Testis (tissue), 3 donors: ENCODE results near the gene GLIS1. TPM values are rescaled to one million over a fixed set of nuclear protein-coding genes. Genes with fewer than 3 reads are reported as not detected.

ENCODE experiments used
- DNase-seq: peaks from one replicate; pipeline ENCODE4 v3.0.0-alpha.2; 2019
- H3K27ac ChIP-seq, 2 donors: fragments of 200-600 bp; sonication (generic); one replicate each; pipeline ENCODE4 v1.5.1; 2019
- H3K27me3 ChIP-seq: fragments of 200-600 bp; sonication (generic); one replicate; pipeline ENCODE4 v1.5.1; 2019
- H3K36me3 ChIP-seq: fragments of 200-600 bp; sonication (generic); one replicate; pipeline ENCODE4 v1.5.1; 2017; ENCODE audit warnings: low read depth; ENCODE audit errors: missing control alignments
- H3K4me1 ChIP-seq: fragments of 200-600 bp; sonication (generic); one replicate; pipeline ENCODE4 v1.5.1; 2019
- H3K4me3 ChIP-seq, 2 donors: fragments of 200-600 bp; sonication (generic); one replicate each; pipeline ENCODE4 v1.5.1; 2017 to 2019
- H3K9me3 ChIP-seq: fragments of 200-600 bp; sonication (generic); one replicate; pipeline ENCODE4 v1.5.1; 2017
- POLR2A ChIP-seq: fragments of 450-650 bp; IDR thresholded peaks from one replicate; pipeline ENCODE4 v1.6.1; 2017; ENCODE audit warnings: antibody characterized with exemption, mild to moderate bottlenecking, moderate library complexity
- WGBS, 2 donors: methylation state at CpG; one replicate each; pipeline ENCODE4 v1.1.5; 2018; 5-methylcytosine and 5-hydroxymethylcytosine counted together
- intact Hi-C: fragments of 100-400 bp; cut with DNase I; formaldehyde crosslinking; loops from one replicate; pipeline ENCODE4 v1.15.1; 2023; ENCODE audit warnings: low total_unique reads
- polyA plus RNA-seq: library from polyadenylated mRNA; stranded (reverse); fragments of 350-450 nt; fragmentation: Illumina TruSeq; extraction: RNeasy Lipid Tissue Mini Kit (QIAGEN cat#74804); gene quantifications from one replicate; pipeline ENCODE4 v1.2.3, GENCODE V29; 2014; ENCODE audit warnings: low read depth, low replicate concordance; ENCODE audit not compliant: insufficient read depth
- total RNA-seq, 2 donors: library from RNA; depleted of rRNA; stranded (reverse); fragments of >200 nt; gene quantifications; one replicate each; pipeline ENCODE4 v1.2.3, GENCODE V29; 2016
- TF ChIP-seq, protein P1 (sequence below), 3 experiments: fragments of 450-650 bp in 2 of 3; fragments of 200-600 bp in 1 of 3; sonication (generic) in 1 of 3; IDR thresholded peaks; one replicate each; pipeline ENCODE4 v1.5.1; 2016 to 2019; ENCODE audit warnings: antibody characterized with exemption in 3 of 3, mild to moderate bottlenecking in 2 of 3, moderate library complexity in 1 of 3

GLIS1 gene
- total and polyA plus RNA-seq, 3 donors from 2014 or later: 2.9 to 6.1 (median 3.8) TPM

DNA sequence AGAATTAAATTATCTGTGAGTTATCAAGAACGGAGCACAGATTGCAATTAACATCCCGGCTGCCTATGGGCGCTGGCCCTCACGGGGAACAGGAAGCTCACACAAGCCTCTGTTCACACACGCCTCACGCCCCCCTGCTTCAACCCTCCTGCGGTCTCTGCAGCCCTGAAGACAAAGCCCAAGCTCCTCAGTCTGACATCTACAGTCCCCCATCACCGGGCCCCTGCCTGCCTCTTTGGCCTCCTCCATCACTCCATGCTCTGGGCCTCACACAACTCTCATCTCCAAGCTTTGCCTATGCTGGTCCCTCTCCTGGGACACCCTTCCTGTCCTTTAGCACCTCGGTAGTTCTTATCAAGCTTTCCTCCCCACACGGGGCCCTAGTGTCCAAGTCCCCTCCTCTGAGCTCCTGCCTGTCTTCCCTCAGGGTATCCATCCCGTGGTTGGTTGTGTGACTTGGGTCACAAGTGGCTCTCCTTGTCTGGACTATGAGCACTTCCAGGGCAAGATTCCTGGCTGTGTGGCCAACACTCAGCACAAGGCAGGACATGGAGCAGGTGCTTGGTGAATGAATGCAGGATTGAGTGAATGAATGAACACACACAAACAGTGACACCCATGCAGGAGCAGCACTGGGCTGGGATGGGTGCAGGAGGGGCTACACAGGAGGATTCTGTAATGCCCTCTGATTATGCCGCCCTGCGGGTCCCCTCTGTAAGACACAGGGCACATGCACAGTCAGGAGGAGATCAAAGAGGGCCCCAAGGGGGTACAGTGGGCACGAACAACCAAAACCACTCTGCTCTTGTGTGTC lies 163.6 kb downstream of the GLIS1 start:
- H3K36me3 ChIP-seq: no peaks in the 10 kb centered on the region
- H3K27me3 ChIP-seq: no peaks in the 10 kb centered on the region
- no peaks in the 10 kb centered on the region for H3K4me1 ChIP-seq
- intact Hi-C loops: no loop called here
- 54 to 70% methylated on average over 14 of the region's 14 CpGs for WGBS, 2 donors
- TF ChIP-seq, protein P1, sequence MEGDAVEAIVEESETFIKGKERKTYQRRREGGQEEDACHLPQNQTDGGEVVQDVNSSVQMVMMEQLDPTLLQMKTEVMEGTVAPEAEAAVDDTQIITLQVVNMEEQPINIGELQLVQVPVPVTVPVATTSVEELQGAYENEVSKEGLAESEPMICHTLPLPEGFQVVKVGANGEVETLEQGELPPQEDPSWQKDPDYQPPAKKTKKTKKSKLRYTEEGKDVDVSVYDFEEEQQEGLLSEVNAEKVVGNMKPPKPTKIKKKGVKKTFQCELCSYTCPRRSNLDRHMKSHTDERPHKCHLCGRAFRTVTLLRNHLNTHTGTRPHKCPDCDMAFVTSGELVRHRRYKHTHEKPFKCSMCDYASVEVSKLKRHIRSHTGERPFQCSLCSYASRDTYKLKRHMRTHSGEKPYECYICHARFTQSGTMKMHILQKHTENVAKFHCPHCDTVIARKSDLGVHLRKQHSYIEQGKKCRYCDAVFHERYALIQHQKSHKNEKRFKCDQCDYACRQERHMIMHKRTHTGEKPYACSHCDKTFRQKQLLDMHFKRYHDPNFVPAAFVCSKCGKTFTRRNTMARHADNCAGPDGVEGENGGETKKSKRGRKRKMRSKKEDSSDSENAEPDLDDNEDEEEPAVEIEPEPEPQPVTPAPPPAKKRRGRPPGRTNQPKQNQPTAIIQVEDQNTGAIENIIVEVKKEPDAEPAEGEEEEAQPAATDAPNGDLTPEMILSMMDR (IDR thresholded peaks at IDR 0.05): no peak
- TF ChIP-seq POLR2A: no peak
- DNase-seq: no peak
- H3K9me3 ChIP-seq: no peaks in the 10 kb centered on the region
- no peak overlapping the region for H3K4me3 ChIP-seq
- no peak overlapping the region for H3K27ac ChIP-seq

DNA sequence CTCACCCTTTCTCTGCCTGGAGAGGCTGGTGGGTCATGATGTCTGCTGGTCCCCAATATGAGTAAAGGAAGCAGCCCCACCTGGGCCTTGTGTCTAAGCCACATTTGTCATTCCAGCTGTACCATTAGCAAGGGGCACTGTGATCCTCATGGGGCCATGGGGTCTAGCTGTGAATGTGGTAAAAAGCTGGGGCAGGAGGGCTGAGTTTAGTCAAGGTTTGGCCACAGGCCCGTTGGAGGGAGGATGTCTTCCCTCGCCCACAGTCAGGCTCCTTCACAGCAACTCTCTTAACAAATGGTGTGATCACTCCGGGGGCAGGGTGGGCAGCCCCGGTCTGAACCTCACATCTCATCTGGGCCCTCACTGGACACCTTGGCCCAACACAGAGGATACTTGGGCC lies 164.3 kb downstream of the GLIS1 start:
- 52 to 65% methylated on average over 2 to 4 of the region's 4 CpGs for WGBS, 2 donors
- TF ChIP-seq, protein P1 (IDR thresholded peaks at IDR 0.05): no peak
- no peak for TF ChIP-seq POLR2A
- no peak overlapping the region for H3K27ac ChIP-seq
- H3K4me1 ChIP-seq: no peaks in the 10 kb centered on the region
- intact Hi-C loops: no loop called here
- no peaks in the 10 kb centered on the region for H3K27me3 ChIP-seq
- no peak for DNase-seq
- no peaks in the 10 kb centered on the region for H3K9me3 ChIP-seq
- no peak overlapping the region for H3K4me3 ChIP-seq
- H3K36me3 ChIP-seq: no peaks in the 10 kb centered on the region

DNA sequence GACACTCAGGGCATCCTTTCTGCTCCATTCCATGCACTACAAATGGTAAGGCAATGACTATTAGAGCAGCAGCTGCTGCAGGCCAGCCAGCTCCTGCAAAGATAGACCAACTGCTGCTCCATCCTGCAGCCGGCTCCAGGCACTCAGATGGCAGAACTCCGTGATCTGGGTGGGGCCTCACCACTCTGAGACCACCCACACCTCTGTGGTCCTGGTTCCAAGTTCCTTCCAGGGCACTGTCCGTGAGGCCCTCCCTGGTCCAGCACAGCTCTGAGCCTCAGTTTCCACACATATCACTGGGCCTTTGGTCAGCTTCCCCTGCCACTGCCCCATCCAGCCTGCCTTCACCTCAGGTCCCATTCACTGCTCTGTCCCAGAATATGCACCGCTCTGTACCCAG lies 165.0 kb downstream of the GLIS1 start:
- 73 to 81% methylated on average over 3 to 4 of the region's 4 CpGs for WGBS, 2 donors

DNA sequence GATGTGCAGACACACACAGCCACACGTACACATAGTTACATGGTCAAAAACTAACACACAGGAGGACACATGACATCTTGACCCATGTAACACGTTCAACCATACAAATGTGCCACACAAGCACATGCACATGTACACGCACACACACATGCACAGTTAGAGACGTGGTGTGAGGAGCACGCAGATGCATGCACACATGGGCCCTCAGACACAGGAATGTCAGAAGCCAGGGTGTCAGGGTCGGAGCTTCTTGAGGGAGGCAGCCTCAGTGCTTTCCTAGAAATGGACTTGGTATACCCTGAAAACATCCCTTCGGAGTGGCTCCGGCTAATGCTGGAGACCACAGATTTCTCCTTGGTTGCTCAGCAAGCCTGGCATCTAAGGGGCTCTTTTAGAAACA lies 165.4 kb downstream of the GLIS1 start:
- intact Hi-C loops: no loop called here
- no peaks in the 10 kb centered on the region for H3K27me3 ChIP-seq
- H3K9me3 ChIP-seq: no peaks in the 10 kb centered on the region
- H3K4me3 ChIP-seq: no peak overlapping the region
- H3K36me3 ChIP-seq: no peaks in the 10 kb centered on the region
- no peak overlapping the region for H3K27ac ChIP-seq
- WGBS, 2 donors: 84 to 95% methylated on average over 8 of the region's 8 CpGs
- TF ChIP-seq, protein P1 (IDR thresholded peaks at IDR 0.05): no peak
- no peak for TF ChIP-seq POLR2A
- no peak for DNase-seq
- H3K4me1 ChIP-seq: no peaks in the 10 kb centered on the region

More for the DNA sequence above, 165.0 kb downstream of the GLIS1 start:
- no peak for DNase-seq
- Histone ChIP-seq H3K27me3 (no peaks in the 10 kb centered on the region), H3K4me1 (no peaks in the 10 kb centered on the region), H3K27ac (no peak overlapping the region), H3K4me3 (no peak overlapping the region), H3K36me3 (no peaks in the 10 kb centered on the region), H3K9me3 (no peaks in the 10 kb centered on the region)
- intact Hi-C loops: no loop called here
- TF ChIP-seq POLR2A: no peak
- TF ChIP-seq, protein P1 (IDR thresholded peaks at IDR 0.05): no peak

DNA sequence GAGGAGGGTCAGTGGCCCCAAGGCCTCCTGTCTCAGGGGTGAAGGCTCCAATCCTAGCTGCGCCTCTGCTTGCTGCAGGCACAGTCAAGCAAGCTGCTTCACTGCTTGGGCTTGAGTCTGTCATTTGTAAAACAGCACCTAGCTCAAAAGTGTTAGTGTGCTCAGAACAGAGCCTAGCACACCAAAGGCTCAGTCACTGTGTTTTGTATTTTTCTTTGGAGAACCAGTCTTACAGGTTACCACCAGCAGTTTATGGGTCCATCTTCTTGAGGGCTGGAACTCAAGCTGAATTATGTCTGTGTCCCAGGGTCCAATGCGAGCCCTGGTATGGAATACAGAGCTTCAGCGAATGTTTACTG lies 166.2 kb downstream of the GLIS1 start:
- Histone ChIP-seq H3K4me1 (no peaks in the 10 kb centered on the region), H3K9me3 (no peaks in the 10 kb centered on the region), H3K27me3 (no peaks in the 10 kb centered on the region), H3K27ac (no peak overlapping the region), H3K36me3 (no peaks in the 10 kb centered on the region), H3K4me3 (no peak overlapping the region)
- no peak for TF ChIP-seq POLR2A
- TF ChIP-seq, protein P1 (IDR thresholded peaks at IDR 0.05): no peak
- DNase-seq: no peak
- 90 to 94% methylated on average over 2 to 3 of the region's 3 CpGs for WGBS, 2 donors
- intact Hi-C loops: no loop called here
